Testis (tissue), 3 donors: Measurements from ENCODE around the gene PTPRG. TPM values are rescaled to one million over a fixed set of nuclear protein-coding genes. Genes with fewer than 3 reads are reported as not detected.

Experiments
- DNase-seq: peaks from one replicate; pipeline ENCODE4 v3.0.0-alpha.2; 2019
- H3K27ac ChIP-seq, 2 donors: fragments of 200-600 bp; sonication (generic); one replicate each; pipeline ENCODE4 v1.5.1; 2019
- H3K27me3 ChIP-seq: fragments of 200-600 bp; sonication (generic); one replicate; pipeline ENCODE4 v1.5.1; 2019
- H3K36me3 ChIP-seq: fragments of 200-600 bp; sonication (generic); one replicate; pipeline ENCODE4 v1.5.1; 2017; ENCODE audit warnings: low read depth; ENCODE audit errors: missing control alignments
- H3K4me1 ChIP-seq: fragments of 200-600 bp; sonication (generic); one replicate; pipeline ENCODE4 v1.5.1; 2019
- H3K4me3 ChIP-seq, 2 donors: fragments of 200-600 bp; sonication (generic); one replicate each; pipeline ENCODE4 v1.5.1; 2017 to 2019
- H3K9me3 ChIP-seq: fragments of 200-600 bp; sonication (generic); one replicate; pipeline ENCODE4 v1.5.1; 2017
- POLR2A ChIP-seq: fragments of 450-650 bp; IDR thresholded peaks from one replicate; pipeline ENCODE4 v1.6.1; 2017; ENCODE audit warnings: antibody characterized with exemption, mild to moderate bottlenecking, moderate library complexity
- WGBS, 2 donors: methylation state at CpG; one replicate each; pipeline ENCODE4 v1.1.5; 2018; 5-methylcytosine and 5-hydroxymethylcytosine counted together
- intact Hi-C: fragments of 100-400 bp; cut with DNase I; formaldehyde crosslinking; loops from one replicate; pipeline ENCODE4 v1.15.1; 2023; ENCODE audit warnings: low total_unique reads
- polyA plus RNA-seq: library from polyadenylated mRNA; stranded (reverse); fragments of 350-450 nt; fragmentation: Illumina TruSeq; extraction: RNeasy Lipid Tissue Mini Kit (QIAGEN cat#74804); gene quantifications from one replicate; pipeline ENCODE4 v1.2.3, GENCODE V29; 2014; ENCODE audit warnings: low read depth, low replicate concordance; ENCODE audit not compliant: insufficient read depth
- total RNA-seq, 2 donors: library from RNA; depleted of rRNA; stranded (reverse); fragments of >200 nt; gene quantifications; one replicate each; pipeline ENCODE4 v1.2.3, GENCODE V29; 2016
- TF ChIP-seq, protein P1 (sequence below), 3 experiments: fragments of 450-650 bp in 2 of 3; fragments of 200-600 bp in 1 of 3; sonication (generic) in 1 of 3; IDR thresholded peaks; one replicate each; pipeline ENCODE4 v1.5.1; 2016 to 2019; ENCODE audit warnings: antibody characterized with exemption in 3 of 3, mild to moderate bottlenecking in 2 of 3, moderate library complexity in 1 of 3

The PTPRG gene
- total and polyA plus RNA-seq, 3 donors from 2014 or later: 26.3 to 107 (median 75.4) TPM

DNA sequence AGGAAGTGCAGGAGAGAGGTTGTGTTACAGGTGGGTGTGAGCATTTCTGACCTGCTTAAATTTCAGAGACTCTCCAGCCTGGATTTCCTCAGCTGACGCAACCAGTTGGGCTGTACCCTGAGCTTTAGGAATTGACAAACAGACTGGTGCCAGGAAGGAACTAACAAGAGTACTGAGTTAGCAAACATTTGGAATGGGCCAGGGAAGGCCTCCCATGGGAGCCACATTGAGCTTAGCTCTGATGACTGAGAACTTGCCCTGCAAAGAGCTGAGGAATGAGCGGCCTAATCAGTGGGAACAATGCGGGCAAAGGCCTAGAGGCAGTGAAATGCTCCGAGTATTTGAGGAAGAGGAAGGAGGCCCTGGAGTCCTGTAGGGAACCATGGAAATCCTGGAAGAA lies 557.8 kb downstream of the PTPRG start:
- H3K27ac ChIP-seq: no peak overlapping the region
- H3K36me3 ChIP-seq: no peaks in the 10 kb centered on the region
- DNase-seq: no peak
- H3K4me3 ChIP-seq: no peak overlapping the region
- intact Hi-C loops: no loop called here
- WGBS, 2 donors: 90 to 91% methylated on average over 4 of the region's 4 CpGs
- TF ChIP-seq, protein P1, sequence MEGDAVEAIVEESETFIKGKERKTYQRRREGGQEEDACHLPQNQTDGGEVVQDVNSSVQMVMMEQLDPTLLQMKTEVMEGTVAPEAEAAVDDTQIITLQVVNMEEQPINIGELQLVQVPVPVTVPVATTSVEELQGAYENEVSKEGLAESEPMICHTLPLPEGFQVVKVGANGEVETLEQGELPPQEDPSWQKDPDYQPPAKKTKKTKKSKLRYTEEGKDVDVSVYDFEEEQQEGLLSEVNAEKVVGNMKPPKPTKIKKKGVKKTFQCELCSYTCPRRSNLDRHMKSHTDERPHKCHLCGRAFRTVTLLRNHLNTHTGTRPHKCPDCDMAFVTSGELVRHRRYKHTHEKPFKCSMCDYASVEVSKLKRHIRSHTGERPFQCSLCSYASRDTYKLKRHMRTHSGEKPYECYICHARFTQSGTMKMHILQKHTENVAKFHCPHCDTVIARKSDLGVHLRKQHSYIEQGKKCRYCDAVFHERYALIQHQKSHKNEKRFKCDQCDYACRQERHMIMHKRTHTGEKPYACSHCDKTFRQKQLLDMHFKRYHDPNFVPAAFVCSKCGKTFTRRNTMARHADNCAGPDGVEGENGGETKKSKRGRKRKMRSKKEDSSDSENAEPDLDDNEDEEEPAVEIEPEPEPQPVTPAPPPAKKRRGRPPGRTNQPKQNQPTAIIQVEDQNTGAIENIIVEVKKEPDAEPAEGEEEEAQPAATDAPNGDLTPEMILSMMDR (IDR thresholded peaks at IDR 0.05): no peak
- TF ChIP-seq POLR2A: no peak
- no peaks in the 10 kb centered on the region for H3K9me3 ChIP-seq
- H3K27me3 ChIP-seq: no peaks in the 10 kb centered on the region
- no peaks in the 10 kb centered on the region for H3K4me1 ChIP-seq

DNA sequence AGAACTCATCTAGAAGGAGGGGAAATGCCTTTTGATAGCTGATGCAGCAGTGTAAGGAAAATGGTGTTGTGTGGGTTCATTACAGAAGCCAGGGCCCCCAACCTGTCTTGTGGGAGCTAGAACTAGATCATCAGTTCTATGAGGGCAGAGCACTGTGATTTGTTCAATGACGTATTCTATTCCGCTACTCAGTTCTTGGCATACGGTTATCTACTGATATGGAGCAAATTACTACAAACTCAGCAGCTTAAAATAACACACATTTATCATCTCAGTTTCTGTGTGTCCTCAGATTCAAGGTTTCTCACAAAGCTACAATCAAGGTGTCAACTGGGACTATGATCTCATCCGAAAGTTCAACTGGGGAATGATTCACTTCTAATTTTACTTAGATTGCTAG lies 561.4 kb downstream of the PTPRG start:
- Histone ChIP-seq H3K4me3 (no peak overlapping the region), H3K27me3 (no peaks in the 10 kb centered on the region), H3K36me3 (no peaks in the 10 kb centered on the region), H3K4me1 (no peaks in the 10 kb centered on the region), H3K27ac (no peak overlapping the region), H3K9me3 (no peaks in the 10 kb centered on the region)
- WGBS, 2 donors: 51 to 53% methylated on average over 4 of the region's 4 CpGs
- DNase-seq: no peak
- intact Hi-C loops: no loop called here
- no peak for TF ChIP-seq POLR2A
- TF ChIP-seq, protein P1 (IDR thresholded peaks at IDR 0.05): no peak

DNA sequence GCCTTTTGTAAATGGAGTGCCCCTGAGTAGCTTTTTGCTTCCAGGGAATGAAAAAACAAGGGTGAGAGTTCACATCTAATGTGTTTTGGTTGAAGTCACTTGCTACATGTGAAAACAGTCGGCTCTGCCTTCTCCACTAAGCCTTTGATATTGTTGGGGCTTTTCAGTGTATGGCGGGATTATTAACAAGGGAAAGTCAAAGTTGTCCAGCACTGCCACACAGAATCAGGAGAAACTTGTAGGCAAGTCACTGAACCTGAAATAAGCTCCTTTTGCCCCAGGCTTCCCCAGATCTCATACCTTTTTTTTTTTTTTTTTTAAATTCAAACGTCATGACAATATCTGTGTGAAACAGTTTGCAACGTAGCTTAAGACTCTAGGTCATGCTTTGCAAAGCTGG lies 564.0 kb downstream of the PTPRG start:
- Histone ChIP-seq H3K4me1 (no peaks in the 10 kb centered on the region), H3K27me3 (no peaks in the 10 kb centered on the region), H3K9me3 (no peaks in the 10 kb centered on the region), H3K4me3 (no peak overlapping the region), H3K27ac (no peak overlapping the region), H3K36me3 (no peaks in the 10 kb centered on the region)
- DNase-seq: no peak
- TF ChIP-seq, protein P1 (IDR thresholded peaks at IDR 0.05): no peak
- TF ChIP-seq POLR2A: no peak
- 90 to 93% methylated on average over 4 of the region's 4 CpGs for WGBS, 2 donors
- intact Hi-C loops: no loop called here

DNA sequence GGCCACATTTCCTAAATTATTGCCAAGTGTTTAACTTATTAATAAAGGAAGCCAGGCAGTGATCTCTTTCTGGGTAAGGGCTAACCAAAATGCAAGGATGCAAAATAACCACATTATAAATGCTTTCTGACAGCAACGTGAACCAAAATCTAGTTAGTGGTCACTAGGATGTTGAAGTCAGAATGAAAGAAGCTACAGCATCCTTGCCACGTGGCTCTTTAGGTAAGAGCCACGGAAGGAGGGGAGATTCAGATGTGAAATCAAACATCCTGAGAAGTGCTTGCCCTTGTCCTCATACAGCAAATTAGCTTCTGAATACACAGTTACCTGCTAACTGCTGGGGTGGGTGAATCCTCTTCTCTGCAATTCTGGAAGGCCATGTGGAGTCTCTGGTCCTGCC lies 565.7 kb downstream of the PTPRG start:
- DNase-seq: no peak
- Histone ChIP-seq H3K4me3 (no peak overlapping the region), H3K27me3 (no peaks in the 10 kb centered on the region), H3K27ac (no peak overlapping the region), H3K9me3 (no peaks in the 10 kb centered on the region), H3K4me1 (no peaks in the 10 kb centered on the region), H3K36me3 (no peaks in the 10 kb centered on the region)
- WGBS, 2 donors: 88 to 97% methylated on average over 3 of the region's 3 CpGs
- intact Hi-C loops: no loop called here
- TF ChIP-seq POLR2A: no peak
- TF ChIP-seq, protein P1 (IDR thresholded peaks at IDR 0.05): no peak

DNA sequence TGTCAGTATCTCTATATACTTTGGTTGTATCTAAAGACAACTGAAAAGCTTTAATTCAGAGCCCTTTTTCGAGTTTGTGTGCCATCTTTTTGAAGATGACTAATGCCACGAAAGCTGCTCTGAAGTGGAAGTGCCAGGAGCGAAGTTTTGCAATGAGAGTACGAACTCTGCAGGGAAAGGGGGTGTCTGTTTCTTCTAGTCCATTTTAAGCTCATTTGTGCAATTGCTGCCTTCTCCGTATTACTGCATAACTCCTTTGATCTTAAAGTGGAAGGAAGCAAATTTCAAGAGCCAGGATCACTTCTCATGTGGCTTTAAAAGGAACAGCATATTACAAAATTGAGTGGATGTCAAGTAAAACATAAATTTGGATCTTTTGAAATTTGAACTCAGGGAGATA lies 566.7 kb downstream of the PTPRG start:
- no peak overlapping the region for H3K4me3 ChIP-seq
- DNase-seq: no peak
- no peaks in the 10 kb centered on the region for H3K36me3 ChIP-seq
- intact Hi-C loops: no loop called here
- TF ChIP-seq, protein P1 (IDR thresholded peaks at IDR 0.05): no peak
- TF ChIP-seq POLR2A: no peak
- H3K27me3 ChIP-seq: no peaks in the 10 kb centered on the region
- WGBS, 2 donors: 86 to 92% methylated on average over 5 of the region's 5 CpGs
- H3K4me1 ChIP-seq: no peaks in the 10 kb centered on the region
- H3K9me3 ChIP-seq: no peaks in the 10 kb centered on the region
- no peak overlapping the region for H3K27ac ChIP-seq
